CD4-positive, alpha-beta T cell (primary cell): ENCODE results near the gene ADAMTSL1. TPM values are rescaled to one million over a fixed set of nuclear protein-coding genes. Genes with fewer than 3 reads are reported as not detected.

ENCODE experiments used
- ATAC-seq: fragments of 200-7000 bp; cut with Tn5 transposase; one replicate; pipeline ENCODE4 v1.10.0; 2022; ENCODE audit warnings: mild to moderate bottlenecking; ENCODE audit not compliant: poor library complexity
- CTCF ChIA-PET: fragments of 350-600 bp; sonication (Branson Sonifier 250); formaldehyde crosslinking; loops from one replicate; lab custom pipeline; 2021; ENCODE audit warnings: antibody characterized with exemption, inconsistent platforms; lab: Charles Lee
- POLR2A ChIA-PET: fragments of 350-600 bp; sonication (Branson Sonifier 250); formaldehyde crosslinking; loops from one replicate; lab custom pipeline; 2021; ENCODE audit warnings: antibody characterized with exemption, inconsistent platforms; lab: Charles Lee
- DNase-seq, 14 experiments: peaks; one replicate each; pipeline ENCODE4 v3.0.0-alpha.2; 2013 to 2020; ENCODE audit warnings: mixed read lengths in 2 of 14
- H3K27ac ChIP-seq, 2 donors: one replicate each; pipeline versions ENCODE4 v1.5.1 to v1.7.0; 2013; ENCODE audit warnings: low read length in 2 of 2, low read depth in 1 of 2, mild to moderate bottlenecking in 1 of 2
- H3K27me3 ChIP-seq, 2 experiments: 1 replicate in 1 of 2; 2 replicates in 1 of 2; pipeline versions ENCODE4 v1.6.1 to v1.7.0; 2013; ENCODE audit warnings: low read length in 2 of 2, control low read depth in 1 of 2, mild to moderate bottlenecking in 1 of 2, moderate library complexity in 1 of 2; ENCODE audit not compliant: insufficient read depth in 2 of 2, control insufficient read depth in 1 of 2
- H3K36me3 ChIP-seq: one replicate; pipeline ENCODE4 v1.6.1; 2013; ENCODE audit warnings: low read length, control low read depth; ENCODE audit not compliant: insufficient read depth
- H3K4me1 ChIP-seq: one replicate; pipeline ENCODE4 v1.6.1; 2013; ENCODE audit warnings: low read length, control low read depth; ENCODE audit not compliant: insufficient read depth
- H3K4me3 ChIP-seq: one replicate; pipeline ENCODE4 v1.5.1; 2013; ENCODE audit warnings: mild to moderate bottlenecking, low read length, moderate library complexity
- H3K9me3 ChIP-seq, 2 experiments: 1 replicate in 1 of 2; 2 replicates in 1 of 2; pipeline versions ENCODE4 v1.6.1 to v1.7.0; 2013; ENCODE audit warnings: low read length in 2 of 2, mild to moderate bottlenecking in 2 of 2, control low read depth in 1 of 2, moderate library complexity in 1 of 2; ENCODE audit not compliant: control insufficient read depth in 1 of 2, insufficient read depth in 1 of 2
- H3K27ac Mint-ChIP-seq: one replicate; pipeline ENCODE4 v1.8.0; 2020; ENCODE audit warnings: mixed read lengths
- H3K27me3 Mint-ChIP-seq: one replicate; pipeline ENCODE4 v1.8.0; 2021; ENCODE audit warnings: mixed read lengths
- H3K36me3 Mint-ChIP-seq: one replicate; pipeline ENCODE4 v1.8.0; 2021; ENCODE audit warnings: low read depth, mixed read lengths
- H3K4me1 Mint-ChIP-seq: one replicate; pipeline ENCODE4 v1.8.0; 2021; ENCODE audit warnings: low read depth, mixed read lengths
- H3K4me3 Mint-ChIP-seq: one replicate; pipeline ENCODE4 v1.8.0; 2020; ENCODE audit warnings: mild to moderate bottlenecking, mixed read lengths
- H3K9me3 Mint-ChIP-seq: one replicate; pipeline ENCODE4 v1.8.0; 2020; ENCODE audit warnings: mixed read lengths
- intact Hi-C, 2 experiments: fragments of 100-400 bp; cut with DNase I in 1 of 2; cut with micrococcal nuclease in 1 of 2; formaldehyde crosslinking; loops; one replicate each; pipeline versions ENCODE4 v1.15.1 to v1.9.0; 2023 to 2025; cut with DNase I, micrococcal nuclease
- total RNA-seq, 174 experiments: library from RNA in 2 of 174; stranded (reverse) in 2 of 174; gene quantifications; one replicate each; pipeline ENCODE4 v1.2.3 and lab custom pipeline; 2021 to 2026
- TF ChIP-seq, protein P1 (sequence below): fragments of 200-600 bp; IDR thresholded peaks from one replicate; pipeline ENCODE4 v1.8.0; 2022; ENCODE audit warnings: antibody characterized with exemption, mild to moderate bottlenecking

The ADAMTSL1 gene
- total RNA-seq, 2 experiments from 2014 or later, result not detected

DNA sequence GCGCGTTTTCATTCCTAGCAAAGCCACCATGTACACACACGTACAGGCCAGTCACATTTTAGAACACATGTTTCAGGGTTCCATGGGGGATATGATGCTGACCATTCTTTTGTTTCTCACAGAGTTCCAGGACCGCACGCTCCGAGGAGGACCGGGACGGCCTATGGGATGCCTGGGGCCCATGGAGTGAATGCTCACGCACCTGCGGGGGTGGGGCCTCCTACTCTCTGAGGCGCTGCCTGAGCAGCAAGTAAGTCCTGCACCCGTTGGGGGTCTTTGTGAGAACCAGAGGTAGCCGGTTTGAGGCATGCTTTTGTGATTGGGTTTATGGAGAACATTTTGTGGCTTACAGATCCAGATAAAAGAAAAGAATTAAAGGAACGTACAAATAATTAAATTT, 30.8 kb downstream of the ADAMTSL1 start:
- DNase-seq (no peak), ATAC-seq (no peak)
- Mint-ChIP-seq H3K27me3 (no peaks in the 10 kb centered on the region), H3K4me1 (no peaks in the 10 kb centered on the region), H3K4me3 (no peak overlapping the region), H3K27ac (no peak overlapping the region), H3K36me3 (no peaks in the 10 kb centered on the region), H3K9me3 (peaks cover 8% of the 10 kb centered on the region)
- no peak overlapping the region for H3K27ac ChIP-seq
- no peaks in the 10 kb centered on the region for H3K27me3 ChIP-seq
- ChIA-PET CTCF (no interaction called here), POLR2A (no interaction called here)
- no peaks in the 10 kb centered on the region for H3K4me1 ChIP-seq
- intact Hi-C loops, result no loop called here
- peaks cover 0 to 4% of the 10 kb centered on the region in 2 experiments for H3K9me3 ChIP-seq
- TF ChIP-seq, protein P1, sequence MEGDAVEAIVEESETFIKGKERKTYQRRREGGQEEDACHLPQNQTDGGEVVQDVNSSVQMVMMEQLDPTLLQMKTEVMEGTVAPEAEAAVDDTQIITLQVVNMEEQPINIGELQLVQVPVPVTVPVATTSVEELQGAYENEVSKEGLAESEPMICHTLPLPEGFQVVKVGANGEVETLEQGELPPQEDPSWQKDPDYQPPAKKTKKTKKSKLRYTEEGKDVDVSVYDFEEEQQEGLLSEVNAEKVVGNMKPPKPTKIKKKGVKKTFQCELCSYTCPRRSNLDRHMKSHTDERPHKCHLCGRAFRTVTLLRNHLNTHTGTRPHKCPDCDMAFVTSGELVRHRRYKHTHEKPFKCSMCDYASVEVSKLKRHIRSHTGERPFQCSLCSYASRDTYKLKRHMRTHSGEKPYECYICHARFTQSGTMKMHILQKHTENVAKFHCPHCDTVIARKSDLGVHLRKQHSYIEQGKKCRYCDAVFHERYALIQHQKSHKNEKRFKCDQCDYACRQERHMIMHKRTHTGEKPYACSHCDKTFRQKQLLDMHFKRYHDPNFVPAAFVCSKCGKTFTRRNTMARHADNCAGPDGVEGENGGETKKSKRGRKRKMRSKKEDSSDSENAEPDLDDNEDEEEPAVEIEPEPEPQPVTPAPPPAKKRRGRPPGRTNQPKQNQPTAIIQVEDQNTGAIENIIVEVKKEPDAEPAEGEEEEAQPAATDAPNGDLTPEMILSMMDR, result no peak
- no peaks in the 10 kb centered on the region for H3K36me3 ChIP-seq
- H3K4me3 ChIP-seq, result no peak overlapping the region

DNA sequence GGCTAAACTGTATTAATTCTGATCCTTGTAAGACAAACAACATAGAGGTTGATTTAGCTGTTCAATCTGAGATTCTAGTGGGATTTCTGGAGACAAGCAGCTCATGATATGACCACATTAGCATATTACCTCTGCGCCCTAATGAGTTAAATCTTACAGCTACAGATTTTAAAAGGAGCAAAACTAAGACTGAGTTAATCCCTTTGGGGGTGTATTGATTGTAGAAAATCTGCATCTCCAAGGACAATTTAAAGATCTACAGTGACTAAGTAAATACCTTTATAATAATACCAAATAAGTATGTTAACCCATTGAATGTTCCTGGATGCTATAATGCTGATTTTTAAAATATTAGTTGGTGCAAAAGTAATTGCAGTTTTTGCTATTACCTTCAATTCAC, 33.2 kb downstream of the ADAMTSL1 start:
- Histone ChIP-seq H3K4me1 (no peaks in the 10 kb centered on the region), H3K27ac (no peak overlapping the region), H3K27me3 (no peaks in the 10 kb centered on the region), H3K9me3 (peaks cover 0 to 4% of the 10 kb centered on the region in 2 experiments), H3K4me3 (no peak overlapping the region), H3K36me3 (no peaks in the 10 kb centered on the region)
- Mint-ChIP-seq H3K27me3 (no peaks in the 10 kb centered on the region), H3K4me1 (no peaks in the 10 kb centered on the region), H3K27ac (no peak overlapping the region), H3K9me3 (peaks cover 9% of the 10 kb centered on the region), H3K36me3 (no peaks in the 10 kb centered on the region), H3K4me3 (no peak overlapping the region)
- TF ChIP-seq, protein P1, result no peak
- DNase-seq (no peak), ATAC-seq (no peak)
- intact Hi-C loops, result no loop called here
- ChIA-PET POLR2A (no interaction called here), CTCF (no interaction called here)

DNA sequence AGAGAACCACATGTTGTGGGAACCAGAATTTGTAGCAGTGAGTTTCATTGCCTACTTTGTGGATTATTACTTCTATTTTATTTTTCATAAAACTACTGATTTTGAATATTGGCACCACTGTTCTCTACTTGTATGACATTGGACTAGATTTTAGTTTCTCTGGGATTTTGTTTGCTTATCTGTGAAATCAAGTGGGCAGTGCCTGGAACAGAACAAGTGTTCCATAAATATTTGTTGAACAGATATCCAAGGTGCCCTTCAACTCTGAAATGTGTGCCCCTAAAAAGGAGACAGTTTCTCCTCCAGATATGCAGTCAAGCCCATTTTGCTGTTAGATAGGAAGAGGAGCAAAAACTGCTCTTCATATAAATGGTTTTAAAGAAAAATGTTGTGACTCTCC, 42.6 kb downstream of the ADAMTSL1 start:
- peaks cover 2% of the 10 kb centered on the region for H3K9me3 Mint-ChIP-seq
- Histone ChIP-seq H3K27me3 (no peaks in the 10 kb centered on the region), H3K4me1 (no peaks in the 10 kb centered on the region), H3K36me3 (no peaks in the 10 kb centered on the region), H3K27ac (no peak overlapping the region), H3K9me3 (peaks cover 0 to 3% of the 10 kb centered on the region in 2 experiments), H3K4me3 (no peak overlapping the region)
- TF ChIP-seq, protein P1, result no peak
- intact Hi-C loops, result no loop called here
- no peaks in the 10 kb centered on the region for H3K4me1 Mint-ChIP-seq
- ChIA-PET CTCF (no interaction called here), POLR2A (no interaction called here)
- no peaks in the 10 kb centered on the region for H3K27me3 Mint-ChIP-seq
- ATAC-seq (no peak), DNase-seq (no peak)
- no peak overlapping the region for H3K4me3 Mint-ChIP-seq
- H3K27ac Mint-ChIP-seq, result no peak overlapping the region
- no peaks in the 10 kb centered on the region for H3K36me3 Mint-ChIP-seq
